HepG2 (cell line): Measurements from ENCODE around the gene OS9. TPM values are rescaled to one million over a fixed set of nuclear protein-coding genes. Genes with fewer than 3 reads are reported as not detected.

Source experiments
- ATF5 ChIP-seq: sonication (generic); formaldehyde crosslinking; IDR thresholded peaks from 2 replicates; pipeline ENCODE4 v1.4.0; 2020; ENCODE audit warnings: mild to moderate bottlenecking, low read depth, missing genetic modification reagents
- GATA4 ChIP-seq: sonication (generic); IDR thresholded peaks from 2 replicates; pipeline ENCODE4 v1.6.1; 2016; ENCODE audit warnings: antibody characterized with exemption, low read depth, borderline replicate concordance
- JDP2 ChIP-seq: sonication (generic); formaldehyde crosslinking; IDR thresholded peaks from 2 replicates; pipeline ENCODE4 v1.8.1; 2022; ENCODE audit warnings: missing genetic modification reagents, borderline replicate concordance
- LCORL ChIP-seq, 2 experiments: fragments of 450-650 bp in 1 of 2; sonication (generic) in 1 of 2; formaldehyde crosslinking in 1 of 2; IDR thresholded peaks; 2 replicates each; pipeline versions ENCODE4 v1.5.0 to v1.6.1; 2017 to 2020; ENCODE audit warnings: antibody characterized with exemption in 1 of 2, missing genetic modification reagents in 1 of 2
- MYC ChIP-seq: sonication (generic); formaldehyde crosslinking; IDR thresholded peaks from 2 replicates; pipeline ENCODE4 v1.9.0; 2021; ENCODE audit warnings: missing genetic modification reagents, borderline replicate concordance
- STAG1 ChIP-seq: sonication (generic); formaldehyde crosslinking; IDR thresholded peaks from 2 replicates; pipeline ENCODE4 v1.4.0; 2020; ENCODE audit warnings: missing genetic modification reagents
- TGIF2 ChIP-seq: IDR thresholded peaks from 2 replicates; pipeline ENCODE4 v1.6.1; 2016; ENCODE audit warnings: control low read depth, missing compliant biosample characterization
- USF2 ChIP-seq, 2 experiments: sonication (generic) in 1 of 2; formaldehyde crosslinking in 1 of 2; IDR thresholded peaks; 2 replicates each; pipeline versions ENCODE4 v1.5.1 to v1.6.1; 2011 to 2020; ENCODE audit warnings: borderline replicate concordance in 1 of 2, low read depth in 1 of 2, low read length in 1 of 2, mild to moderate bottlenecking in 1 of 2, missing genetic modification reagents in 1 of 2, moderate library complexity in 1 of 2
- ZNF616 ChIP-seq: sonication (generic); formaldehyde crosslinking; IDR thresholded peaks from 2 replicates; pipeline ENCODE4 v1.5.0; 2020; ENCODE audit warnings: low read depth, mild to moderate bottlenecking, missing genetic modification reagents
- polyA plus RNA-seq, 8 experiments: library from polyadenylated mRNA; depleted of rRNA in 3 of 8; stranded (reverse) in 7 of 8; unstranded in 1 of 8; fragments of >200 nt; fragmentation: Illumina TruSeq in 4 of 8; extraction: Trizol in 4 of 8; gene quantifications; 2 replicates each; pipeline versions ENCODE4 v1.2.1 to v1.2.3, GENCODE V29; 2011 to 2016; ENCODE audit warnings: low read depth in 4 of 8, missing spikeins in 1 of 8, mixed read lengths in 1 of 8; ENCODE audit not compliant: insufficient read depth in 1 of 8
- total RNA-seq, 5 experiments: library from RNA; depleted of rRNA; stranded (reverse); fragments of >200 nt; fragmentation: Illumina TruSeq; extraction: Trizol; gene quantifications; 2 replicates each; pipeline ENCODE4 v1.2.3, GENCODE V29; 2016; ENCODE audit warnings: low read depth in 1 of 5
- TF ChIP-seq, protein P1 (sequence below): sonication (generic); formaldehyde crosslinking; IDR thresholded peaks from 2 replicates; pipeline ENCODE4 v1.4.0; 2020; ENCODE audit warnings: missing genetic modification reagents
- TF ChIP-seq, protein P2 (sequence below): sonication (generic); formaldehyde crosslinking; IDR thresholded peaks from 2 replicates; pipeline ENCODE4 v1.5.0; 2020; ENCODE audit warnings: missing genetic modification reagents, mild to moderate bottlenecking, borderline replicate concordance
- TF ChIP-seq, protein P3 (sequence below): sonication (generic); formaldehyde crosslinking; IDR thresholded peaks from 2 replicates; pipeline ENCODE4 v1.4.0; 2020; ENCODE audit warnings: mild to moderate bottlenecking, low read depth, missing genetic modification reagents

The OS9 gene
- total and polyA plus RNA-seq, 2 of the 13 experiments (the other 11 are each of a cell fraction or from before 2014, with no cell fraction given): 156 to 206 TPM

DNA sequence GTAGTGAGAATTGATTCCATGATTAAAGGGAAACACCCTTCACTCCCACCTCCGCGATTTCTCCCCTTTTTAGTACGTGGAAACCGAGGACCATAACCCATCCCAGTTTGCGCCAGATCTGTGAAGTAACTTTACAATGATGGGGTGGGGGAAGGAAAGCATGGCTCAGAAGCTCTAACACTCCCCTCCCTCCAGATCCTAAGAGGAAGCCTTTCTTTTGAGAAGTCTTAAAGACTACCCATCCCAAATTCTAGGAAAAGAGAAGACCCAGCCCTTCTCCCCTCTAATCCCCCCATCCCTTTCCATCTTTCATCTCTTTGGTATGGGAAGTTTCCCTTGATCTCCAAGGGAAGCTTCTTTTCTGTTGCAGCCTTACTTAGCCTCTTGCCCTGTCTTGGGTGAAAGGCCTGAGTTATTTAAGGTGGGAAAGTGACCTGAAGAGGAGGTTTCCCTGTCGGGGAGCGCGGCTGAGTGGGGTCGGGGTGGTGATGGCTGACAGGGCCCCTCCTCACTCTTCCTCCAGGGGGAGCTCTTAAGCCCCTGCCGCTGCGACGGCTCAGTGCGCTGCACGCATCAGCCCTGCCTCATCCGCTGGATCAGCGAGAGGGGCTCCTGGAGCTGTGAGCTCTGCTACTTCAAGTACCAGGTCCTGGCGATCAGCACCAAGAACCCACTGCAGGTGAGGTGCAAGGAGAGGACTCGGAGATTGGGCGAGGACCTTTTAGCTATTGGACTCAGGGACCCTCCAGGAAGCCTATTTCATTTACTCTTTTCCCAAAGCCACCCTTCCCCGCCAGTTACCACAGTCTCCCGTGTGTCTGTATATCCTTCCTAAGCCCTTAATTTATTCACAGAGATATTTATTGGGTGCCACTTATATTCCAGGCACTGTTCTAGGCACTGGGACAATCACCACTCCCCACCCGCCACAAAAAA lies 62.7 kb downstream of the OS9 start (continued):
- TF ChIP-seq, protein P1, sequence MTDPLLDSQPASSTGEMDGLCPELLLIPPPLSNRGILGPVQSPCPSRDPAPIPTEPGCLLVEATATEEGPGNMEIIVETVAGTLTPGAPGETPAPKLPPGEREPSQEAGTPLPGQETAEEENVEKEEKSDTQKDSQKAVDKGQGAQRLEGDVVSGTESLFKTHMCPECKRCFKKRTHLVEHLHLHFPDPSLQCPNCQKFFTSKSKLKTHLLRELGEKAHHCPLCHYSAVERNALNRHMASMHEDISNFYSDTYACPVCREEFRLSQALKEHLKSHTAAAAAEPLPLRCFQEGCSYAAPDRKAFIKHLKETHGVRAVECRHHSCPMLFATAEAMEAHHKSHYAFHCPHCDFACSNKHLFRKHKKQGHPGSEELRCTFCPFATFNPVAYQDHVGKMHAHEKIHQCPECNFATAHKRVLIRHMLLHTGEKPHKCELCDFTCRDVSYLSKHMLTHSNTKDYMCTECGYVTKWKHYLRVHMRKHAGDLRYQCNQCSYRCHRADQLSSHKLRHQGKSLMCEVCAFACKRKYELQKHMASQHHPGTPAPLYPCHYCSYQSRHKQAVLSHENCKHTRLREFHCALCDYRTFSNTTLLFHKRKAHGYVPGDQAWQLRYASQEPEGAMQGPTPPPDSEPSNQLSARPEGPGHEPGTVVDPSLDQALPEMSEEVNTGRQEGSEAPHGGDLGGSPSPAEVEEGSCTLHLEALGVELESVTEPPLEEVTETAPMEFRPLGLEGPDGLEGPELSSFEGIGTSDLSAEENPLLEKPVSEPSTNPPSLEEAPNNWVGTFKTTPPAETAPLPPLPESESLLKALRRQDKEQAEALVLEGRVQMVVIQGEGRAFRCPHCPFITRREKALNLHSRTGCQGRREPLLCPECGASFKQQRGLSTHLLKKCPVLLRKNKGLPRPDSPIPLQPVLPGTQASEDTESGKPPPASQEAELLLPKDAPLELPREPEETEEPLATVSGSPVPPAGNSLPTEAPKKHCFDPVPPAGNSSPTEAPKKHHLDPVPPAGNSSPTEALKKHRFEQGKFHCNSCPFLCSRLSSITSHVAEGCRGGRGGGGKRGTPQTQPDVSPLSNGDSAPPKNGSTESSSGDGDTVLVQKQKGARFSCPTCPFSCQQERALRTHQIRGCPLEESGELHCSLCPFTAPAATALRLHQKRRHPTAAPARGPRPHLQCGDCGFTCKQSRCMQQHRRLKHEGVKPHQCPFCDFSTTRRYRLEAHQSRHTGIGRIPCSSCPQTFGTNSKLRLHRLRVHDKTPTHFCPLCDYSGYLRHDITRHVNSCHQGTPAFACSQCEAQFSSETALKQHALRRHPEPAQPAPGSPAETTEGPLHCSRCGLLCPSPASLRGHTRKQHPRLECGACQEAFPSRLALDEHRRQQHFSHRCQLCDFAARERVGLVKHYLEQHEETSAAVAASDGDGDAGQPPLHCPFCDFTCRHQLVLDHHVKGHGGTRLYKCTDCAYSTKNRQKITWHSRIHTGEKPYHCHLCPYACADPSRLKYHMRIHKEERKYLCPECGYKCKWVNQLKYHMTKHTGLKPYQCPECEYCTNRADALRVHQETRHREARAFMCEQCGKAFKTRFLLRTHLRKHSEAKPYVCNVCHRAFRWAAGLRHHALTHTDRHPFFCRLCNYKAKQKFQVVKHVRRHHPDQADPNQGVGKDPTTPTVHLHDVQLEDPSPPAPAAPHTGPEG (CRISPR knock-in tag): no peak
- TF ChIP-seq LCORL (IDR thresholded peaks at IDR 0.05): no peak
- TF ChIP-seq LCORL (CRISPR knock-in tag; IDR thresholded peaks at IDR 0.05): no peak
- TF ChIP-seq USF2 (IDR thresholded peaks at IDR 0.05; ENCODE audit: low read depth, low read length): no peak
- TF ChIP-seq USF2 (CRISPR knock-in tag; IDR thresholded peaks at IDR 0.05; ENCODE audit: borderline replicate concordance): no peak
- TF ChIP-seq ATF5 (CRISPR knock-in tag): no peak
- TF ChIP-seq TGIF2 (CRISPR knock-in tag): 0 out of 2 replicates have a peak, but pooled peaks have one; percentile 21
- TF ChIP-seq GATA4: no peak
- TF ChIP-seq, protein P2, sequence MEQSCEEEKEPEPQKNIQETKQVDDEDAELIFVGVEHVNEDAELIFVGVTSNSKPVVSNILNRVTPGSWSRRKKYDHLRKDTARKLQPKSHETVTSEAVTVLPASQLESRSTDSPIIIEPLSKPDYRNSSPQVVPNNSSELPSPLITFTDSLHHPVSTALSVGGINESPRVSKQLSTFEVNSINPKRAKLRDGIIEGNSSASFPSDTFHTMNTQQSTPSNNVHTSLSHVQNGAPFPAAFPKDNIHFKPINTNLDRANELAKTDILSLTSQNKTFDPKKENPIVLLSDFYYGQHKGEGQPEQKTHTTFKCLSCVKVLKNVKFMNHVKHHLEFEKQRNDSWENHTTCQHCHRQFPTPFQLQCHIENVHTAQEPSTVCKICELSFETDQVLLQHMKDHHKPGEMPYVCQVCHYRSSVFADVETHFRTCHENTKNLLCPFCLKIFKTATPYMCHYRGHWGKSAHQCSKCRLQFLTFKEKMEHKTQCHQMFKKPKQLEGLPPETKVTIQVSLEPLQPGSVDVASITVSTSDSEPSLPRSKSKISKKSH (CRISPR knock-in tag): 0 out of 2 replicates have a peak, but pooled peaks have one; percentile 56
- TF ChIP-seq, protein P3, sequence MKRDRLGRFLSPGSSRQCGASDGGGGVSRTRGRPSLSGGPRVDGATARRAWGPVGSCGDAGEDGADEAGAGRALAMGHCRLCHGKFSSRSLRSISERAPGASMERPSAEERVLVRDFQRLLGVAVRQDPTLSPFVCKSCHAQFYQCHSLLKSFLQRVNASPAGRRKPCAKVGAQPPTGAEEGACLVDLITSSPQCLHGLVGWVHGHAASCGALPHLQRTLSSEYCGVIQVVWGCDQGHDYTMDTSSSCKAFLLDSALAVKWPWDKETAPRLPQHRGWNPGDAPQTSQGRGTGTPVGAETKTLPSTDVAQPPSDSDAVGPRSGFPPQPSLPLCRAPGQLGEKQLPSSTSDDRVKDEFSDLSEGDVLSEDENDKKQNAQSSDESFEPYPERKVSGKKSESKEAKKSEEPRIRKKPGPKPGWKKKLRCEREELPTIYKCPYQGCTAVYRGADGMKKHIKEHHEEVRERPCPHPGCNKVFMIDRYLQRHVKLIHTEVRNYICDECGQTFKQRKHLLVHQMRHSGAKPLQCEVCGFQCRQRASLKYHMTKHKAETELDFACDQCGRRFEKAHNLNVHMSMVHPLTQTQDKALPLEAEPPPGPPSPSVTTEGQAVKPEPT: no peak; the same call in 1 of the 2 replicates
- TF ChIP-seq STAG1 (CRISPR knock-in tag): peak; percentile 49
- 0 out of 2 replicates have a peak, but pooled peaks have one; percentile 35 for TF ChIP-seq ZNF616 (CRISPR knock-in tag)
- TF ChIP-seq MYC (CRISPR knock-in tag): peak; percentile 28; the same call in 1 of the 2 replicates
- TF ChIP-seq JDP2 (CRISPR knock-in tag): no peak
